ENCODE data around the gene SLC48A1.

Gene SLC48A1

DNA sequence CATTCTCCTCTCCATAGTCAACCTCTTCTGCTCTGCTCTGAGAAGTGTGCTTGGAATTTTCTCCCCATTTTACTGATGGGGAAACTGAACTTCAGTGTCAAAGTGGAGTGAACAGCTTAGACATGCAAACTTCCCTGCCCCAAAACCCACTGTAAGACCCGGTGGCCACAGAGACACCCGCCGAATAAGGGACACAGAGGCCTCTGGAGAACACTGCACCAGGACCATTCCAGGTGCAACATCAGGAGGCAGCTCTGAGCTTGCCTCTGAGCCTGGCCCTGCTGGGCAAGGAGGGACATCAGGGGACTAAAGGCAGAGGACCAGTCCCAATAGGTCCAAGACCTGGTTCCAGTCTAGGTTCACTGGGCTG lies 45.0 kb downstream of the SLC48A1 start:
- Histone ChIP-seq H4K20me1 (ENCODE audit: insufficient read depth, low read length) (no peaks in the 10 kb centered on the region), H3K4me3 (ENCODE audit: low read length) (peak overlapping the region; percentile 79), H3K27me3 (ENCODE audit: low read depth, low read length) (no peaks in the 10 kb centered on the region), H2AFZ (ENCODE audit: low read depth, low read length) (no peak overlapping the region), H3K4me1 (ENCODE audit: low read length) (peaks cover 63% of the 10 kb centered on the region), H3K9me3 (ENCODE audit: insufficient read depth, low read length) (no peaks in the 10 kb centered on the region), H3K9ac (ENCODE audit: low read length) (peak overlapping the region; percentile 88), H3K27ac (ENCODE audit: low read length) (peak overlapping the region; percentile 69), H3K4me2 (ENCODE audit: low read length) (peak overlapping the region; percentile 96), H3K79me2 (ENCODE audit: low read length) (peaks cover 73% of the 10 kb centered on the region), H3K36me3 (replicated peaks; ENCODE audit: low read depth, low read length) (peaks cover 8% of the 10 kb centered on the region)
- TF ChIP-seq, protein P1, sequence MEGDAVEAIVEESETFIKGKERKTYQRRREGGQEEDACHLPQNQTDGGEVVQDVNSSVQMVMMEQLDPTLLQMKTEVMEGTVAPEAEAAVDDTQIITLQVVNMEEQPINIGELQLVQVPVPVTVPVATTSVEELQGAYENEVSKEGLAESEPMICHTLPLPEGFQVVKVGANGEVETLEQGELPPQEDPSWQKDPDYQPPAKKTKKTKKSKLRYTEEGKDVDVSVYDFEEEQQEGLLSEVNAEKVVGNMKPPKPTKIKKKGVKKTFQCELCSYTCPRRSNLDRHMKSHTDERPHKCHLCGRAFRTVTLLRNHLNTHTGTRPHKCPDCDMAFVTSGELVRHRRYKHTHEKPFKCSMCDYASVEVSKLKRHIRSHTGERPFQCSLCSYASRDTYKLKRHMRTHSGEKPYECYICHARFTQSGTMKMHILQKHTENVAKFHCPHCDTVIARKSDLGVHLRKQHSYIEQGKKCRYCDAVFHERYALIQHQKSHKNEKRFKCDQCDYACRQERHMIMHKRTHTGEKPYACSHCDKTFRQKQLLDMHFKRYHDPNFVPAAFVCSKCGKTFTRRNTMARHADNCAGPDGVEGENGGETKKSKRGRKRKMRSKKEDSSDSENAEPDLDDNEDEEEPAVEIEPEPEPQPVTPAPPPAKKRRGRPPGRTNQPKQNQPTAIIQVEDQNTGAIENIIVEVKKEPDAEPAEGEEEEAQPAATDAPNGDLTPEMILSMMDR (IDR thresholded peaks at IDR 0.05; ENCODE audit: low read depth, low read length), result no peak
- TF ChIP-seq EZH2phosphoT487 (IDR thresholded peaks at IDR 0.05; ENCODE audit: low read depth), result no peak

DNA sequence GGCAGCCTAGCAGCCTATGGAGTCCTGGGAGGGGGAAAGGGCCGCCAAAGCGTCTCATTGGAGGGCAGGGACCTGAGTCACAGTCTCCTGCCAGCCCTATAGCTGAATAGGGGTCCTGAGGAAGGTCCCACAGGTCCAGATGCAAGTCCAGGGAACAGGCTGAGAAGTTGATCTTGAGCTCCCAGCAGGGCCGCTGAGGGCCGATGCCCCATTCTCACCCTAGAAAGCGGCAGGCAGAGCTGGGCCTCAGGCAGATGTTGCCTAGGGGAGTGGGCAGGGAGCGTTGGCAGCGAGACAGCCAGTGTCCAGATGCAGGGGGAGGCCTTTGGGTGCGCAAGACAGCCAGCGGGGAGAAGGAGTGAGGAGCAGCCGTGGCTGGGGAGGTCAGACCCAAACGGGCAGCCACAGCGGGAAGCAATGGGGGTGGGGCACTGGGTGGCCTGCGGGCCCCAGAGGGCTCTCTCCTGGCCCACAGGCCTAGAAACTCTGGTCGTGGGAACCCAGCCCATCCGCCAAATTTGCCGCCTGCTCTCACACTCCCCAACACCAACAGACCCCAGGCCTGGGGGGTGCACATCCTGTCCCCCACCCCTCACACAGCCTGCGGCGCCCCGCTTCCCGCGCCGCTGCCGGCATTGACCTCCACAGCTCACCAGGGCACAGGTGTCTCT lies 45.6 kb downstream of the SLC48A1 start:
- Histone ChIP-seq H3K4me2 (ENCODE audit: low read length) (peak overlapping the region; percentile 96), H2AFZ (ENCODE audit: low read depth, low read length) (no peak overlapping the region), H3K36me3 (replicated peaks; ENCODE audit: low read depth, low read length) (peaks cover 8% of the 10 kb centered on the region), H3K79me2 (ENCODE audit: low read length) (peaks cover 70% of the 10 kb centered on the region), H3K9me3 (ENCODE audit: insufficient read depth, low read length) (no peaks in the 10 kb centered on the region), H3K27me3 (ENCODE audit: low read depth, low read length) (no peaks in the 10 kb centered on the region), H3K4me3 (ENCODE audit: low read length) (peak overlapping the region; percentile 79), H3K27ac (ENCODE audit: low read length) (peak overlapping the region; percentile 69), H3K4me1 (ENCODE audit: low read length) (peaks cover 59% of the 10 kb centered on the region), H4K20me1 (ENCODE audit: insufficient read depth, low read length) (no peaks in the 10 kb centered on the region), H3K9ac (ENCODE audit: low read length) (peak overlapping the region; percentile 88)
- no peak for TF ChIP-seq EZH2phosphoT487 (IDR thresholded peaks at IDR 0.05; ENCODE audit: low read depth)
- TF ChIP-seq, protein P1 (IDR thresholded peaks at IDR 0.05; ENCODE audit: low read depth, low read length), result no peak

DNA sequence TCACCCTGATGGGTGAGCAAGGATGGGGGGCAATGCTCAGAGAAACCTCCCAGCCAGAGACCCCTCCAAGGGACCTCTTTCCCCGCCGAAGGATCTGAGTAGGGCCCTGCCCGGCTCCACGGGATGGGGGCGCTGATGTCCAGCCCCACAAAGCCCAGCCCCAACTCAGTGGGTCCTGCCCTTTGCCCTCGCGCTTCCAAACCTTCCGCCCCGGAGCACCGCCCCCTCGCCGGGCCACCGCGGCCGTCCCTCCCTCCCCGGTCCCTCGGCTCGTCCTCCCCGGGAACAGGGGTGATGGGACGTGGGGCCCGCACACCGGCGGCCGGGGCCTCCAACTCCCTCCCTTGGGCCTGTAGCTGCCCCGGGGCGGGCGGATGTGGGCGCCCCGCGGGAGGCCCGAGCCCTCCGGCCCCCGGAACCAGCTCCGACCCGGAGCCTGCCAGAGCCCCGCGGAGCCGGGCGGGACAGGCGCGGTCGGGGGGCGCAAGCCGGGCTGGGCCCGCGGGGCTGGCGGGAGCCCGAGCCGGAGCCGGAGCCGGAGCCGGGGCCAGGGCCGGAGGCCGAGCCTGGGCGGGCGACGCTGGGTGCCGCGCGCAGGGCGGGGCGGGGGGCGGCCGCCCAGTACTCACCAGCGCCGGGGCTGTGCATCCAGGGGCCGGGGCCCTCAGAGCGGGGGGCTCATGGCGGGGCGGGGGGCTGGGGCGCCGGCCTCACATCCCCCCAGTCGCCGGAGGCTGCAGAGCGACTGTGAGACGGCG lies 46.3 kb downstream of the SLC48A1 start:
- peaks cover 8% of the 10 kb centered on the region for H3K36me3 ChIP-seq (replicated peaks; ENCODE audit: low read depth, low read length)
- no peaks in the 10 kb centered on the region for H3K9me3 ChIP-seq (ENCODE audit: insufficient read depth, low read length)
- peaks cover 59% of the 10 kb centered on the region for H3K4me1 ChIP-seq (ENCODE audit: low read length)
- no peak overlapping the region for H2AFZ ChIP-seq (ENCODE audit: low read depth, low read length)
- TF ChIP-seq, protein P1 (IDR thresholded peaks at IDR 0.05; ENCODE audit: low read depth, low read length), result peak; percentile 44
- no peak for TF ChIP-seq EZH2phosphoT487 (IDR thresholded peaks at IDR 0.05; ENCODE audit: low read depth)
- H3K27me3 ChIP-seq (ENCODE audit: low read depth, low read length), result no peaks in the 10 kb centered on the region
- H3K79me2 ChIP-seq (ENCODE audit: low read length), result peaks cover 63% of the 10 kb centered on the region
- peak overlapping the region; percentile 79 for H3K4me3 ChIP-seq (ENCODE audit: low read length)
- peak overlapping the region; percentile 96 for H3K4me2 ChIP-seq (ENCODE audit: low read length)
- H3K27ac ChIP-seq (ENCODE audit: low read length), result peak overlapping the region; percentile 69
- H3K9ac ChIP-seq (ENCODE audit: low read length), result peak overlapping the region; percentile 88
- H4K20me1 ChIP-seq (ENCODE audit: insufficient read depth, low read length), result no peaks in the 10 kb centered on the region

- Histone ChIP-seq H3K4me2 (ENCODE audit: low read length) (peak within 1 kb of the TSS; percentile 96), H3K27me3 (ENCODE audit: low read depth, low read length) (no peaks in the 10 kb centered on the region), H3K4me1 (ENCODE audit: low read length) (peaks cover 59% of the 10 kb centered on the region), H2AFZ (ENCODE audit: low read depth, low read length) (no peak within 1 kb of the TSS), H3K27ac (ENCODE audit: low read length) (peak within 1 kb of the TSS; percentile 69), H3K36me3 (replicated peaks; ENCODE audit: low read depth, low read length) (peaks cover 3% of the 10 kb centered on the region), H3K4me3 (ENCODE audit: low read length) (peak within 1 kb of the TSS; percentile 79), H3K9ac (ENCODE audit: low read length) (peak within 1 kb of the TSS; percentile 88), H3K79me2 (ENCODE audit: low read length) (peaks cover 56% of the 10 kb centered on the region), H4K20me1 (ENCODE audit: insufficient read depth, low read length) (no peaks in the 10 kb centered on the region), H3K9me3 (ENCODE audit: insufficient read depth, low read length) (no peaks in the 10 kb centered on the region)
- TF ChIP-seq EZH2phosphoT487 (IDR thresholded peaks at IDR 0.05; ENCODE audit: low read depth), result no peak
- TF ChIP-seq, protein P1 (IDR thresholded peaks at IDR 0.05; ENCODE audit: low read depth, low read length), result no peak
Observed at GRCh38 chr12:47819896-47820630, 47.0 kb downstream of the SLC48A1 start, which contains the start of gene HDAC7. Gene HDAC7 (minus strand): TSS chr12:47819903. CDS start chr12:47819785, 118 bp downstream.
